Esophagus squamous epithelium (tissue), 5 donors: Measurements from ENCODE around the gene ZNF534. TPM values are rescaled to one million over a fixed set of nuclear protein-coding genes. Genes with fewer than 3 reads are reported as not detected.
"Not testable (repeated sequence)": the region's sequence is repeated elsewhere in the genome, so short reads cannot be mapped to it uniquely, and the experiment has no call there.

Experiments used
- DNase-seq: peaks from one replicate; lab custom pipeline; 2025; lab: John Stamatoyannopoulos, UW
- H3K27ac ChIP-seq, 4 donors: fragments of 200-600 bp; sonication (generic); one replicate each; pipeline ENCODE4 v1.5.1; 2016 to 2019; ENCODE audit warnings: mild to moderate bottlenecking in 1 of 4
- H3K27me3 ChIP-seq, 4 donors: fragments of 200-600 bp; sonication (generic); 1 replicate in 3 of 4; 2 replicates in 1 of 4; pipeline versions ENCODE4 v1.5.1 to v1.6.0; 2017 to 2021; ENCODE audit warnings: antibody characterized with exemption in 1 of 4
- H3K36me3 ChIP-seq, 3 donors: fragments of 200-600 bp; sonication (generic); one replicate each; pipeline ENCODE4 v1.5.1; 2016 to 2019
- H3K4me1 ChIP-seq, 3 donors: fragments of 200-600 bp; sonication (generic); one replicate each; pipeline ENCODE4 v1.5.1; 2017 to 2019
- H3K4me3 ChIP-seq, 4 donors: fragments of 200-600 bp; sonication (generic); 1 replicate in 3 of 4; 2 replicates in 1 of 4; pipeline ENCODE4 v1.5.1; 2016 to 2019; ENCODE audit warnings: mild to moderate bottlenecking in 2 of 4, moderate library complexity in 1 of 4
- H3K9me3 ChIP-seq, 3 donors: fragments of 200-600 bp; sonication (generic); one replicate each; pipeline ENCODE4 v1.5.1; 2016 to 2019
- POLR2A ChIP-seq, 4 donors: fragments of 450-650 bp; IDR thresholded peaks; one replicate each; pipeline ENCODE4 v1.6.1; 2017; ENCODE audit warnings: antibody characterized with exemption in 4 of 4, mild to moderate bottlenecking in 4 of 4, moderate library complexity in 3 of 4
- WGBS, 2 donors: methylation state at CpG; one replicate each; pipeline ENCODE4 v1.1.5; 2018; 5-methylcytosine and 5-hydroxymethylcytosine counted together
- intact Hi-C: fragments of 100-400 bp; cut with DNase I; formaldehyde crosslinking; loops from one replicate; pipeline ENCODE4 v1.15.0; 2022
- total RNA-seq, 4 donors: library from RNA; depleted of rRNA; stranded (reverse); fragments of >200 nt; gene quantifications; one replicate each; pipeline ENCODE4 v1.1.0, GENCODE V29; 2016
- TF ChIP-seq, protein P1 (sequence below), 6 experiments: fragments of 450-650 bp in 4 of 6; fragments of 200-600 bp in 2 of 6; sonication (generic) in 2 of 6; IDR thresholded peaks; one replicate each; pipeline ENCODE4 v1.5.1; 2016 to 2019; ENCODE audit warnings: antibody characterized with exemption in 6 of 6, mild to moderate bottlenecking in 4 of 6, moderate library complexity in 4 of 6
- donor health status: DM: yes; HTN: yes; CAD: no.

The ZNF534 gene
- total RNA-seq, 4 donors from 2014 or later: 0.19 TPM; not detected in 3

GRCh38 chr19:52485561-52486240 is 56.8 kb downstream of the ZNF534 start:
- H3K27me3 ChIP-seq, intact Hi-C loops, DNase-seq, H3K4me1 ChIP-seq, H3K4me3 ChIP-seq, H3K27ac ChIP-seq, H3K36me3 ChIP-seq: not testable (repeated sequence)
- H3K9me3 ChIP-seq: peaks cover 0 to 92% (median 36%) of the 10 kb centered on the region in 3 donors
- 14 to 19% methylated on average over 6 to 7 of the region's 8 CpGs for WGBS, 2 donors

GRCh38 chr19:52492201-52492993 is 63.4 kb downstream of the ZNF534 start:
- intact Hi-C loops: no loop called here
- no peaks in the 10 kb centered on the region for H3K27me3 ChIP-seq
- peak overlapping the region in 2 of 4 donors; percentile 8 to 38 for H3K4me3 ChIP-seq
- H3K4me1 ChIP-seq: no peaks in the 10 kb centered on the region
- no peak for DNase-seq
- peaks cover 0 to 96% (median 46%) of the 10 kb centered on the region in 3 donors for H3K9me3 ChIP-seq
- H3K27ac ChIP-seq: no peak overlapping the region
- no peak for TF ChIP-seq POLR2A (IDR thresholded peaks at IDR 0.05)
- TF ChIP-seq, protein P1, sequence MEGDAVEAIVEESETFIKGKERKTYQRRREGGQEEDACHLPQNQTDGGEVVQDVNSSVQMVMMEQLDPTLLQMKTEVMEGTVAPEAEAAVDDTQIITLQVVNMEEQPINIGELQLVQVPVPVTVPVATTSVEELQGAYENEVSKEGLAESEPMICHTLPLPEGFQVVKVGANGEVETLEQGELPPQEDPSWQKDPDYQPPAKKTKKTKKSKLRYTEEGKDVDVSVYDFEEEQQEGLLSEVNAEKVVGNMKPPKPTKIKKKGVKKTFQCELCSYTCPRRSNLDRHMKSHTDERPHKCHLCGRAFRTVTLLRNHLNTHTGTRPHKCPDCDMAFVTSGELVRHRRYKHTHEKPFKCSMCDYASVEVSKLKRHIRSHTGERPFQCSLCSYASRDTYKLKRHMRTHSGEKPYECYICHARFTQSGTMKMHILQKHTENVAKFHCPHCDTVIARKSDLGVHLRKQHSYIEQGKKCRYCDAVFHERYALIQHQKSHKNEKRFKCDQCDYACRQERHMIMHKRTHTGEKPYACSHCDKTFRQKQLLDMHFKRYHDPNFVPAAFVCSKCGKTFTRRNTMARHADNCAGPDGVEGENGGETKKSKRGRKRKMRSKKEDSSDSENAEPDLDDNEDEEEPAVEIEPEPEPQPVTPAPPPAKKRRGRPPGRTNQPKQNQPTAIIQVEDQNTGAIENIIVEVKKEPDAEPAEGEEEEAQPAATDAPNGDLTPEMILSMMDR (IDR thresholded peaks at IDR 0.05): no peak
- WGBS, 2 donors: 43 to 55% methylated on average over 16 to 18 of the region's 37 CpGs
- peaks cover 0 to 9% (median 0%) of the 10 kb centered on the region in 3 donors for H3K36me3 ChIP-seq

DNA sequence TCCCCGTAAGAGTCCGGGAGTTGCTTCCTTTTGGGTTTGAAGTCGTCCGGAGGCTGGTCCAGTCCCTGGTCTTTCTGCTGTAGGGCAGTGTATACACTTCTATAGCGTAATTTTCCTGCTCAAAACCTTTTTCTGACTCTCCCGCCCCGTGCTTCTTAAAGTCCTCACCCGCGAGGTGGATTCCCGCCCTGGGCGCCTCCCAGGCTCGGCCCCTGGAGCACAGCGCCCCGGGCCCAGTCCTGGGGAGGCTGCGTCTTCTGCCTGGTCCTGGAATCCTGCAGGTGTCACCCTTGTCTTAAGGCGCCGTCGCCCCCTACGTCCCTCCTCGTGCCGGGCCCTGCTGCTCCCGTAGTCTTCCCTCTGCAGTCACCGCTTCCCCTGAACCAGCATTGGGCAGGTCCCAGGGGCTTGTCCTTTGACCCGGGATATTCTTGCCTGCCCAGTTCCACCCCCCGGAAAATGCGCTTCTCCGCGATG is 64.1 kb downstream of the ZNF534 start:
- no peaks in the 10 kb centered on the region for H3K27me3 ChIP-seq
- no peak for DNase-seq
- peaks cover 0 to 9% (median 0%) of the 10 kb centered on the region in 3 donors for H3K36me3 ChIP-seq
- 20 to 22% methylated on average over 16 to 18 of the region's 28 CpGs for WGBS, 2 donors
- peaks cover 0 to 96% (median 42%) of the 10 kb centered on the region in 3 donors for H3K9me3 ChIP-seq
- no peak for TF ChIP-seq POLR2A (IDR thresholded peaks at IDR 0.05)
- TF ChIP-seq, protein P1 (IDR thresholded peaks at IDR 0.05): peak in 1 of 6 experiments; percentile 15
- peak overlapping the region in 2 of 4 donors; percentile 8 to 38 for H3K4me3 ChIP-seq
- intact Hi-C loops: no loop called here
- H3K27ac ChIP-seq: no peak overlapping the region
- no peaks in the 10 kb centered on the region for H3K4me1 ChIP-seq

- Histone ChIP-seq H3K36me3 (peaks cover 0 to 13% (median 0%) of the 10 kb centered on the region in 3 donors), H3K9me3 (peaks cover 0 to 96% (median 34%) of the 10 kb centered on the region in 3 donors), H3K4me3 (no peak overlapping the region), H3K4me1 (no peaks in the 10 kb centered on the region), H3K27ac (no peak overlapping the region), H3K27me3 (no peaks in the 10 kb centered on the region)
- WGBS, 2 donors: 51 to 80% methylated on average over 3 of the region's 3 CpGs
- no peak for TF ChIP-seq POLR2A (IDR thresholded peaks at IDR 0.05)
- TF ChIP-seq, protein P1 (IDR thresholded peaks at IDR 0.05): no peak
- intact Hi-C loops: no loop called here
- no peak for DNase-seq
Observed at GRCh38 chr19:52494518-52494917, 65.6 kb downstream of the ZNF534 start.

DNA sequence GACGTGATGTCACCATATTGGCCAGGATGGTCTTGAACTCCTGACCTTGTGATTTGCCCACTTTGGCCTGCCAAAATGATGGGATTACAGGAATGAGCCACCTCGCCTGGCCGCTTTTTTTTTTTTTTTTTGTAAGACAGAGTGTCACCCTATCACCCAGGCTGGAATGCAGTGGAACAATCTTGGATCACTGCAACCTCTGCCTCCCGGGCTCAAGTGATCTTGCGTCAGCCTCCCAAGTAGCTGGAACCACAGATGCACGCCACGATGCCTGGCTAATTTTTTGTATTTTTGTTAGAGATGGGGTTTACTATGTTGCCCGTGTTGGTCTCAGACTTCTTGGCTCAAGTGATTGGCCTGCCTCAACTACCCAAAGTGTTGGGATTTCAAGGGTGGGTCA is 69.6 kb downstream of the ZNF534 start:
- H3K4me3 ChIP-seq: no peak overlapping the region
- 85 to 94% methylated on average over 6 to 8 of the region's 8 CpGs for WGBS, 2 donors
- TF ChIP-seq, protein P1 (IDR thresholded peaks at IDR 0.05): no peak
- no peak for TF ChIP-seq POLR2A (IDR thresholded peaks at IDR 0.05)
- no peak overlapping the region for H3K27ac ChIP-seq
- H3K27me3 ChIP-seq: no peaks in the 10 kb centered on the region
- H3K4me1 ChIP-seq: no peaks in the 10 kb centered on the region
- intact Hi-C loops: no loop called here
- peaks cover 0 to 87% (median 28%) of the 10 kb centered on the region in 3 donors for H3K9me3 ChIP-seq
- peaks cover 0 to 34% (median 0%) of the 10 kb centered on the region in 3 donors for H3K36me3 ChIP-seq
- DNase-seq: no peak

DNA sequence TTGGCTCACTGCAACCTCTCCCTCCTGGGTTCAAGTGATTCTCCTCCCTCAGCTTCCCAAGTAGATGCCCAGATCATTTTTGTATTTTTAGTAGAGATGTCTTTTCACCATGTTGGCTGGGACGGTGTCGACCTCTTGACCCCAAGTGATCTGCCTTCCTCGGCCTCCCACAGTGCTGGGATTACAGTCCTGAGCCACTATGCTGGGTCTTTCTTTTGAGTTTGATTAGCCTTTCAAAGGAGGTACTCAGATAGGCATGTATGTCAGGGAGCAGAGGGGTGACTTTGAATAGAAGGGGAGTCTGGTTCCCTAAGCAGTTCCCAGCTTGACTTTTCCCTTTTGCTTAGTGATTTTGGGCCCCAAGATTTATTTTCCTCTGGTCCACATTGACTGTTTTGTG is 71.5 kb downstream of the ZNF534 start:
- intact Hi-C loops, DNase-seq, H3K4me1 ChIP-seq, H3K27ac ChIP-seq, H3K4me3 ChIP-seq, H3K27me3 ChIP-seq: not testable (repeated sequence)
- Histone ChIP-seq H3K36me3 (peaks cover 0 to 45% (median 0%) of the 10 kb centered on the region in 3 donors), H3K9me3 (peaks cover 0 to 85% (median 24%) of the 10 kb centered on the region in 3 donors)
- 31 to 44% methylated on average over 2 to 3 of the region's 3 CpGs for WGBS, 2 donors

DNA sequence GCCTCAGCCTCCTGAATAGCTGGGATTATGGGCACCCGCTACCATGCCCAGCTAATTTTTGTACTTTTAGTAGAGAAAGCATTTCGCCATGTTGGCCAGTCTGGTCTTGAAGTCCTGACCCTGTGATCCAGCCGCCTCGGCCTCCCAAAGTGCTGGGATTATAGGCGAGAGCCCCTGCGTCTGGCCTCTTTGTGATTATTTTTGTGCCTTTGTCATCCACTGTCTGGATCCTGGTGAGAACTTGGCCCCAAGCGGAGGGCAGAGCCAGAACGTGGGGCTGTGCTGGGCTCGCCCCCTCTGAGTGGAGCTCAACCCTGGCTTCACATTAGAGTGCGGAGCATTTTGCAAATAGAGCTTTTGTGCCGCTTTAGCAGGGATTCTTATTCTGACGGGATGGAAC is 72.0 kb downstream of the ZNF534 start:
- 62 to 87% methylated on average over 3 to 10 of the region's 12 CpGs for WGBS, 2 donors
- intact Hi-C loops, DNase-seq, H3K4me3 ChIP-seq, H3K27me3 ChIP-seq, H3K4me1 ChIP-seq, H3K27ac ChIP-seq: not testable (repeated sequence)
- H3K36me3 ChIP-seq: peaks cover 0 to 45% (median 0%) of the 10 kb centered on the region in 3 donors
- H3K9me3 ChIP-seq: peaks cover 0 to 86% (median 21%) of the 10 kb centered on the region in 3 donors
